Thyroid gland (tissue), 4 donors: ENCODE results near the gene RFX3.

Source experiments
- POLR2A ChIP-seq, 2 donors: fragments of 450-650 bp; IDR thresholded peaks; one replicate each; pipeline ENCODE4 v1.6.1; 2017; ENCODE audit warnings: antibody characterized with exemption in 2 of 2, mild to moderate bottlenecking in 2 of 2, moderate library complexity in 1 of 2
- TF ChIP-seq, protein P1 (sequence below), 6 experiments: fragments of 200-600 bp in 3 of 6; fragments of 450-650 bp in 3 of 6; sonication (generic) in 3 of 6; IDR thresholded peaks; one replicate each; pipeline ENCODE4 v1.5.1; 2016 to 2019; ENCODE audit warnings: antibody characterized with exemption in 6 of 6, mild to moderate bottlenecking in 2 of 6, inconsistent platforms in 1 of 6, moderate library complexity in 1 of 6

DNA sequence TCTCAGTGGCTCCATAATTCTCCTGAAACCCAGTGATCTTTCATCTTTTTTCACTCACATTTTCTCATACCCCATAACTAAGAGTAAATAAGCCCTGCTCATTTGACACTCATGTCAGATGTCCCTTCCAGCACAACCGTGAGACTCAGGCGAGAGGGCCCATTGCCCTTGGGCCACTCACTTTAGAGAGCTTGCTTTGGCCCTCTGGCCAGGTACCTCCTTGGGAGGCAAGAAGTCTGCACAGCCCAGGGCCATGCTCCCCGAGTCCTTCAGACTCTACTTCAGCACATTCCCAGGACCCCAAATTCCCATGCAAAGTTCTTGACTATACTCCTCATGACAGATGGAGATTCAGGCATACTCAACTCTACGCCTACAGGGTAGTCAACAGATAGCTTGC lies 33.6 kb downstream of the RFX3 start:
- TF ChIP-seq, protein P1, sequence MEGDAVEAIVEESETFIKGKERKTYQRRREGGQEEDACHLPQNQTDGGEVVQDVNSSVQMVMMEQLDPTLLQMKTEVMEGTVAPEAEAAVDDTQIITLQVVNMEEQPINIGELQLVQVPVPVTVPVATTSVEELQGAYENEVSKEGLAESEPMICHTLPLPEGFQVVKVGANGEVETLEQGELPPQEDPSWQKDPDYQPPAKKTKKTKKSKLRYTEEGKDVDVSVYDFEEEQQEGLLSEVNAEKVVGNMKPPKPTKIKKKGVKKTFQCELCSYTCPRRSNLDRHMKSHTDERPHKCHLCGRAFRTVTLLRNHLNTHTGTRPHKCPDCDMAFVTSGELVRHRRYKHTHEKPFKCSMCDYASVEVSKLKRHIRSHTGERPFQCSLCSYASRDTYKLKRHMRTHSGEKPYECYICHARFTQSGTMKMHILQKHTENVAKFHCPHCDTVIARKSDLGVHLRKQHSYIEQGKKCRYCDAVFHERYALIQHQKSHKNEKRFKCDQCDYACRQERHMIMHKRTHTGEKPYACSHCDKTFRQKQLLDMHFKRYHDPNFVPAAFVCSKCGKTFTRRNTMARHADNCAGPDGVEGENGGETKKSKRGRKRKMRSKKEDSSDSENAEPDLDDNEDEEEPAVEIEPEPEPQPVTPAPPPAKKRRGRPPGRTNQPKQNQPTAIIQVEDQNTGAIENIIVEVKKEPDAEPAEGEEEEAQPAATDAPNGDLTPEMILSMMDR (IDR thresholded peaks at IDR 0.05): no peak
- no peak for TF ChIP-seq POLR2A (IDR thresholded peaks at IDR 0.05)
